ENCODE data around the gene FAM53B.
A peak's percentile ranks its signal among the peaks of the same experiment; 100 is the strongest.

Gene FAM53B

GRCh38 chr10:124678557-124679240 is 65.5 kb downstream of the FAM53B start:
- peak in 1 of 2 donors; percentile 21 for DNase-seq (ENCODE audit: low read depth in 2 of 2)

- DNase-seq (ENCODE audit: low read depth in 2 of 2), result no peak
Measured at GRCh38 chr10:124677749-124678556, 66.2 kb downstream of the FAM53B start.

- no peak for DNase-seq (ENCODE audit: low read depth in 2 of 2)
Measured at GRCh38 chr10:124677293-124677699, 66.9 kb downstream of the FAM53B start.

- DNase-seq (ENCODE audit: low read depth in 2 of 2), result no peak
Measured at GRCh38 chr10:124676416-124677062, 67.6 kb downstream of the FAM53B start.

GRCh38 chr10:124675824-124676223 is 68.4 kb downstream of the FAM53B start:
- DNase-seq (ENCODE audit: low read depth in 2 of 2), result no peak

- DNase-seq (ENCODE audit: low read depth in 2 of 2), result no peak
Measured at GRCh38 chr10:124675261-124675660, 68.9 kb downstream of the FAM53B start.

- DNase-seq (ENCODE audit: low read depth in 2 of 2), result no peak
Measured at GRCh38 chr10:124674768-124675222, 69.4 kb downstream of the FAM53B start.

- DNase-seq (ENCODE audit: low read depth in 2 of 2), result no peak
Measured at GRCh38 chr10:124672181-124672638, 72.0 kb downstream of the FAM53B start.

- no peak for DNase-seq (ENCODE audit: low read depth in 2 of 2)
Measured at GRCh38 chr10:124671486-124672075, 72.6 kb downstream of the FAM53B start.

GRCh38 chr10:124670849-124671248 is 73.3 kb downstream of the FAM53B start:
- DNase-seq (ENCODE audit: low read depth in 2 of 2), result no peak

- no peak for DNase-seq (ENCODE audit: low read depth in 2 of 2)
Measured at GRCh38 chr10:124669824-124670654, 74.1 kb downstream of the FAM53B start.

- no peak for DNase-seq (ENCODE audit: low read depth in 2 of 2)
Measured at GRCh38 chr10:124669141-124669823, 74.9 kb downstream of the FAM53B start.

GRCh38 chr10:124668517-124669051 is 75.6 kb downstream of the FAM53B start:
- DNase-seq (ENCODE audit: low read depth in 2 of 2), result no peak

- no peak for DNase-seq (ENCODE audit: low read depth in 2 of 2)
Measured at GRCh38 chr10:124667425-124668345, 76.5 kb downstream of the FAM53B start.

GRCh38 chr10:124666494-124666893 is 77.7 kb downstream of the FAM53B start:
- no peak for DNase-seq (ENCODE audit: low read depth in 2 of 2)

- DNase-seq (ENCODE audit: low read depth in 2 of 2), result no peak
Measured at GRCh38 chr10:124665980-124666379, 78.2 kb downstream of the FAM53B start.

GRCh38 chr10:124665558-124665957 is 78.6 kb downstream of the FAM53B start:
- DNase-seq (ENCODE audit: low read depth in 2 of 2), result no peak

- no peak for DNase-seq (ENCODE audit: low read depth in 2 of 2)
Measured at GRCh38 chr10:124665091-124665490, 79.1 kb downstream of the FAM53B start.

- no peak for DNase-seq (ENCODE audit: low read depth in 2 of 2)
Measured at GRCh38 chr10:124663766-124664360, 80.3 kb downstream of the FAM53B start.
